ENCODE results near the gene CDKAL1. TPM values are rescaled to one million over a fixed set of nuclear protein-coding genes. Genes with fewer than 3 reads are reported as not detected.

Gene CDKAL1
- polyA plus RNA-seq, 2 of the 4 experiments (the other 2 are of a cell fraction), result 4.7 to 8.3 TPM

- TF ChIP-seq REST (IDR thresholded peaks at IDR 0.05), result no peak
These were observed 442.2 kb downstream of the CDKAL1 start (continued) for GRCh38 chr6:20976391-20976918.

GRCh38 chr6:20978151-20978614 is 443.9 kb downstream of the CDKAL1 start:
- Histone ChIP-seq H3K4me3 (no peak overlapping the region), H3K4me1 (no peaks in the 10 kb centered on the region), H3K4me2 (no peak overlapping the region), H3K27ac (no peak overlapping the region), H3K9me3 (no peaks in the 10 kb centered on the region)
- no peak for FAIRE-seq
- TF ChIP-seq RFX5 (IDR thresholded peaks at IDR 0.05) (no peak), ATOH8 (CRISPR knock-in tag; IDR thresholded peaks at IDR 0.05; ENCODE audit: low read depth) (no peak), RAD21 (conservative IDR thresholded peaks at IDR 0.05 in 1 of 2, IDR thresholded peaks at IDR 0.05 in 1 of 2) (no peak), PHF8 (IDR thresholded peaks at IDR 0.05; ENCODE audit: borderline replicate concordance, low read depth) (no peak), CHD2 (IDR thresholded peaks at IDR 0.05; ENCODE audit: low read length, partially characterized antibody) (no peak), E2F6 (IDR thresholded peaks at IDR 0.05; ENCODE audit: borderline replicate concordance, low read depth) (no peak), EP300 (IDR thresholded peaks at IDR 0.05) (no peak), CHD4 (IDR thresholded peaks at IDR 0.05; ENCODE audit: borderline replicate concordance) (no peak), FOSB (CRISPR knock-in tag; IDR thresholded peaks at IDR 0.05) (no peak), HOXB13 (CRISPR knock-in tag; IDR thresholded peaks at IDR 0.05; ENCODE audit: low read depth) (no peak), ELK1 (IDR thresholded peaks at IDR 0.05; ENCODE audit: low read depth, low read length) (no peak), PBX3 (IDR thresholded peaks at IDR 0.05) (no peak), TFCP2L1 (CRISPR knock-in tag; IDR thresholded peaks at IDR 0.05) (no peak), HES2 (IDR thresholded peaks at IDR 0.05) (no peak), HOXB5 (CRISPR knock-in tag; IDR thresholded peaks at IDR 0.05) (no peak), ZC3H11A (IDR thresholded peaks at IDR 0.05) (no peak), HDAC2 (IDR thresholded peaks at IDR 0.05) (no peak)
- WGBS (ENCODE audit: missing lambda C conversion rate), result 84% methylated on average over 5 of the region's 5 CpGs
- DNase-seq (ENCODE audit: low read depth in 1 of 2, low spot score in 1 of 2), result no peak
- ChIA-PET CTCF (no interaction called here), POLR2A (no interaction called here)
- no peak for ATAC-seq
